ENCODE data around the gene PLCD3. TPM values are rescaled to one million over a fixed set of nuclear protein-coding genes. Genes with fewer than 3 reads are reported as not detected.

The PLCD3 gene
- total and polyA plus RNA-seq, 10 of the 15 experiments (the other 5 are each of a cell fraction or from before 2014, with no cell fraction given), result 0.02 to 1.6 (median 0.44) TPM

DNA sequence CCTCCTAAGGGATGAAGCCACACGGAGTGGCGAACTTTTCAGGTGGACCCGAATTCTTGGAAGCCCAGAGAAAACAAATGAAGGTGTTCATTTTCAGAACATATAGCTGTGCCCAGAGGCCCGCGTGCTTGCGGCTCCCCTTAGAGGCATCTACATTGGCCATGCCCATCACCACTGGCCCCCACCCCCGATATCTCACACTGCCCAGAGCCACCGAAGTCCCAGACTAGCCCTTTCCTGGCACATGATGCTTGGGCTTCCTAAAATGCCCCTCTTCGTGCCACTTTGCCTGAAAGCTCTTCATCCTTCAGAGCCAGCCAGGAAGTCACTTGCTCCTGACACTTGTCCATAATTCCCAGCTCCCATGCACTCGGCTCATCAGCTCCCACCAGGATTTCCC lies 13.9 kb upstream of the PLCD3 start:
- Histone ChIP-seq H3K4me3 (peak overlapping the region; percentile 85; the same call in 1 of the 2 replicates), H3K9ac (ENCODE audit: control insufficient read depth, insufficient read depth, low read length) (no peak overlapping the region), H4K20me1 (ENCODE audit: control insufficient read depth, insufficient read depth) (no peaks in the 10 kb centered on the region; the same call in 1 of the 2 replicates), H3K27me3 (replicated peaks in 1 of 2; ENCODE audit: control insufficient read depth in 2 of 2, insufficient read depth in 2 of 2, low read length in 1 of 2) (no peaks in the 10 kb centered on the region), H2AFZ (ENCODE audit: control insufficient read depth, low read depth, low read length) (no peak overlapping the region), H3K9me3 (replicated peaks; ENCODE audit: control insufficient read depth, insufficient read depth, low read length) (no peaks in the 10 kb centered on the region), H3K4me2 (ENCODE audit: control insufficient read depth, insufficient read depth) (peak overlapping the region; percentile 96; the same call in 1 of the 2 replicates), H3K79me2 (ENCODE audit: control insufficient read depth, insufficient read depth, low read length) (peaks cover 38% of the 10 kb centered on the region), H3K36me3 (ENCODE audit: control insufficient read depth in 2 of 2, insufficient read depth in 2 of 2, low read length in 1 of 2) (no peaks in the 10 kb centered on the region), H3K4me1 (ENCODE audit: control insufficient read depth, insufficient read depth, low read length) (peaks cover 18% of the 10 kb centered on the region), H3K27ac (ENCODE audit: control insufficient read depth, insufficient read depth) (no peak overlapping the region)
- RAD21 ChIA-PET (ENCODE audit: unreplicated experiment), result interaction anchor here (1.6 kb wide), 1 partner anchor 11 kb away, joined by 4 read pairs; the partner anchor contains the start of gene ACBD4
- intact Hi-C loops (cut with micrococcal nuclease; ENCODE audit: unreplicated experiment) (loop anchor here (5.0 kb wide), 1 partner anchor 156 kb away; no protein-coding TSS in a partner anchor), in situ Hi-C loops (cut with MboI) (no loop called here)
- no peak for FAIRE-seq
- no peak for ATAC-seq
- BruUV-seq (replicated peaks), result no TSS peak
- CTCF ChIA-PET, result interaction anchor here (1.1 to 11.0 kb wide), 3 partner anchors 11 to 52 kb away, joined by 5 to 280 read pairs (median 6); partner anchors contain the start of genes ACBD4 and HEXIM2
- SMC1A ChIA-PET (ENCODE audit: uncharacterized antibody, unreplicated experiment), result interaction anchor here (0.7 to 1.5 kb wide), 3 partner anchors 11 to 96 kb away, joined by 3 to 5 read pairs (median 4); partner anchors contain the start of genes ACBD4 and HEXIM2
- POLR2A ChIA-PET, result interaction anchor here (1.0 kb wide), 1 partner anchor 12 kb away, joined by 7 read pairs; no protein-coding TSS in a partner anchor
- TF ChIP-seq MYC (IDR thresholded peaks at IDR 0.05; ENCODE audit: insufficient read depth, insufficient read length, insufficient replicate concordance, low read length, severe bottlenecking) (no peak), EP300 (IDR thresholded peaks at IDR 0.05; ENCODE audit: borderline replicate concordance in 1 of 2, control insufficient read depth in 1 of 2, low read depth in 2 of 2, low read length in 2 of 2) (no peak), MTA2 (IDR thresholded peaks at IDR 0.05; ENCODE audit: low read depth) (no peak), ASH2L (IDR thresholded peaks at IDR 0.05; ENCODE audit: borderline replicate concordance, low read depth) (no peak), POU2F2 (IDR thresholded peaks at IDR 0.05; ENCODE audit: borderline replicate concordance, low read depth, low read length) (no peak), JUNB (IDR thresholded peaks at IDR 0.05) (no peak), CREM (IDR thresholded peaks at IDR 0.05; ENCODE audit: low read depth) (no peak), CHD4 (IDR thresholded peaks at IDR 0.05) (no peak), SMAD1 (IDR thresholded peaks at IDR 0.05; ENCODE audit: low read depth, partially characterized antibody) (no peak), BRCA1 (IDR thresholded peaks at IDR 0.05; ENCODE audit: low read depth, low read length) (no peak), NFXL1 (IDR thresholded peaks at IDR 0.05; ENCODE audit: borderline replicate concordance) (no peak), PAX8 (IDR thresholded peaks at IDR 0.05) (no peak), SP1 (IDR thresholded peaks at IDR 0.05; ENCODE audit: low read depth, low read length) (no peak), MYB (IDR thresholded peaks at IDR 0.05; ENCODE audit: borderline replicate concordance, low read depth, low read length) (no peak), ATF7 (IDR thresholded peaks at IDR 0.05; ENCODE audit: low read depth) (no peak)
- TF ChIP-seq, protein P1, sequence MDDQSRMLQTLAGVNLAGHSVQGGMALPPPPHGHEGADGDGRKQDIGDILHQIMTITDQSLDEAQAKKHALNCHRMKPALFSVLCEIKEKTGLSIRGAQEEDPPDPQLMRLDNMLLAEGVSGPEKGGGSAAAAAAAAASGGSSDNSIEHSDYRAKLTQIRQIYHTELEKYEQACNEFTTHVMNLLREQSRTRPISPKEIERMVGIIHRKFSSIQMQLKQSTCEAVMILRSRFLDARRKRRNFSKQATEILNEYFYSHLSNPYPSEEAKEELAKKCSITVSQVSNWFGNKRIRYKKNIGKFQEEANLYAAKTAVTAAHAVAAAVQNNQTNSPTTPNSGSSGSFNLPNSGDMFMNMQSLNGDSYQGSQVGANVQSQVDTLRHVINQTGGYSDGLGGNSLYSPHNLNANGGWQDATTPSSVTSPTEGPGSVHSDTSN (IDR thresholded peaks at IDR 0.05; ENCODE audit: insufficient replicate concordance, low read depth, low read length), result no peak
- DNase-seq (ENCODE audit: low read depth, low spot score), result no peak
- WGBS (ENCODE audit: insufficient coverage, insufficient replicate concordance, low lambda C conversion rate, missing lambda C conversion rate), result 95% methylated on average over 10 of the region's 10 CpGs
